GM23338 (cell line): Measurements from ENCODE around the gene ISG15. TPM values are rescaled to one million over a fixed set of nuclear protein-coding genes. Genes with fewer than 3 reads are reported as not detected.

ENCODE experiments used
- ATAC-seq: fragments of 200-7000 bp; cut with Tn5 transposase; 3 replicates; pipeline ENCODE4 v1.9.1; 2020
- DNase-seq: peaks from one replicate; pipeline ENCODE4 v3.0.0-alpha.2; 2015; ENCODE audit warnings: low spot score
- H2AFZ ChIP-seq: fragments of 200-600 bp; sonication (generic); 2 replicates; pipeline ENCODE4 v1.8.0; 2016; ENCODE audit warnings: antibody characterized with exemption, mild to moderate bottlenecking, moderate library complexity
- H3F3A ChIP-seq: fragments of 200-600 bp; sonication (generic); replicated peaks from 2 replicates; pipeline ENCODE4 v1.8.0; 2017; ENCODE audit warnings: antibody characterized with exemption, mixed run types, low read depth
- H3K27ac ChIP-seq: fragments of 200-600 bp; sonication (generic); 2 replicates; pipeline ENCODE4 v1.6.1; 2016; ENCODE audit warnings: low read depth
- H3K27me3 ChIP-seq: fragments of 200-600 bp; sonication (generic); 2 replicates; pipeline ENCODE4 v1.8.0; 2016; ENCODE audit warnings: mild to moderate bottlenecking, mixed run types, moderate library complexity; ENCODE audit not compliant: insufficient read depth
- H3K36me3 ChIP-seq: fragments of 200-600 bp; sonication (generic); 2 replicates; pipeline ENCODE4 v1.8.0; 2016; ENCODE audit warnings: mild to moderate bottlenecking; ENCODE audit not compliant: insufficient read depth
- H3K4me1 ChIP-seq: fragments of 200-600 bp; sonication (generic); 2 replicates; pipeline ENCODE4 v1.8.0; 2016; ENCODE audit warnings: mild to moderate bottlenecking, moderate library complexity; ENCODE audit not compliant: insufficient read depth
- H3K4me2 ChIP-seq: fragments of 200-600 bp; sonication (generic); 2 replicates; pipeline ENCODE4 v1.7.1; 2017; ENCODE audit warnings: mixed run types
- H3K4me3 ChIP-seq: fragments of 200-600 bp; sonication (generic); 2 replicates; pipeline ENCODE4 v1.6.1; 2016; ENCODE audit warnings: mixed run types
- H3K79me2 ChIP-seq: fragments of 200-600 bp; sonication (generic); replicated peaks from 2 replicates; pipeline ENCODE4 v1.8.0; 2017; ENCODE audit warnings: mild to moderate bottlenecking; ENCODE audit not compliant: insufficient read depth
- H3K9me2 ChIP-seq: fragments of 200-600 bp; sonication (generic); 2 replicates; pipeline ENCODE4 v1.8.0; 2017; ENCODE audit not compliant: insufficient read depth
- H4K20me1 ChIP-seq: fragments of 200-600 bp; sonication (generic); replicated peaks from 2 replicates; pipeline ENCODE4 v1.8.0; 2017; ENCODE audit warnings: mild to moderate bottlenecking; ENCODE audit not compliant: insufficient read depth
- H3K27ac Mint-ChIP-seq: 2 replicates; pipeline ENCODE4 v1.8.0; 2020; ENCODE audit warnings: inconsistent platforms, mild to moderate bottlenecking, moderate library complexity, mixed read lengths
- H3K27me3 Mint-ChIP-seq: 3 replicates; pipeline ENCODE4 v1.8.0; 2022; ENCODE audit warnings: low read depth, mild to moderate bottlenecking, moderate library complexity, mixed read lengths, inconsistent platforms; ENCODE audit not compliant: insufficient read depth, poor library complexity
- H3K36me3 Mint-ChIP-seq: 3 replicates; pipeline ENCODE4 v1.8.0; 2021; ENCODE audit warnings: low read depth, mild to moderate bottlenecking, inconsistent platforms, moderate library complexity, mixed read lengths
- H3K4me1 Mint-ChIP-seq: 3 replicates; pipeline ENCODE4 v1.8.0; 2020; ENCODE audit warnings: mild to moderate bottlenecking, inconsistent platforms, mixed read lengths
- H3K4me3 Mint-ChIP-seq: 3 replicates; pipeline ENCODE4 v1.8.0; 2021; ENCODE audit warnings: moderate library complexity, mild to moderate bottlenecking, inconsistent platforms, mixed read lengths
- H3K9me3 Mint-ChIP-seq: 3 replicates; pipeline ENCODE4 v1.8.0; 2020; ENCODE audit warnings: moderate library complexity, mild to moderate bottlenecking, inconsistent platforms, mixed read lengths
- CTCF ChIP-seq, 2 experiments: fragments of 200-600 bp in 1 of 2; sonication (generic) in 1 of 2; conservative IDR thresholded peaks; 2 replicates each; pipeline versions ENCODE4 v1.5.1 to v1.6.1; 2016 to 2017; ENCODE audit warnings: antibody characterized with exemption in 2 of 2, low read depth in 2 of 2, mild to moderate bottlenecking in 2 of 2, moderate library complexity in 1 of 2
- EZH2 ChIP-seq: fragments of 200-600 bp; sonication (generic); IDR thresholded peaks from one replicate; pipeline ENCODE4 v1.8.0; 2017; ENCODE audit warnings: antibody characterized with exemption, mild to moderate bottlenecking, low read depth; ENCODE audit not compliant: unreplicated experiment
- JUNB ChIP-seq: IDR thresholded peaks from one replicate; pipeline ENCODE4 v1.6.1; 2016; ENCODE audit warnings: antibody characterized with exemption; ENCODE audit not compliant: unreplicated experiment
- NANOG ChIP-seq: IDR thresholded peaks from 2 replicates; pipeline ENCODE4 v1.6.1; 2016; ENCODE audit warnings: antibody characterized with exemption, borderline replicate concordance
- REST ChIP-seq: IDR thresholded peaks from one replicate; pipeline ENCODE4 v1.6.1; 2018; ENCODE audit warnings: antibody characterized with exemption; ENCODE audit not compliant: unreplicated experiment
- STAT1 ChIP-seq: IDR thresholded peaks from one replicate; pipeline ENCODE4 v1.6.1; 2016; ENCODE audit warnings: antibody characterized with exemption; ENCODE audit not compliant: unreplicated experiment
- ZNF331 ChIP-seq: fragments of 250-450 bp; sonication (Bioruptor Pico); IDR thresholded peaks from 2 replicates; pipeline ENCODE4 v1.5.0; 2020; ENCODE audit warnings: low read depth, mild to moderate bottlenecking, moderate library complexity
- ZNF462 ChIP-seq: fragments of 250-450 bp; sonication (Bioruptor Pico); IDR thresholded peaks from 2 replicates; pipeline ENCODE4 v1.5.0; 2020; ENCODE audit warnings: mild to moderate bottlenecking, moderate library complexity
- polyA plus RNA-seq: library from polyadenylated mRNA; unstranded; fragments of >200 nt; fragmentation: Nextera tagmentation; extraction: Ambion mirVana; gene quantifications from 2 replicates; pipeline ENCODE4 v1.2.1, GENCODE V29; 2016
- total RNA-seq: library from RNA; depleted of rRNA; stranded (reverse); fragments of >200 nt; shearing (Covaris generic); gene quantifications from 2 replicates; pipeline ENCODE4 v1.2.3, GENCODE V29; 2014

The ISG15 gene
- total and polyA plus RNA-seq, 2 experiments from 2014 or later: 52.9 to 101 TPM

GRCh38 chr1:1061682-1062345 is 48.5 kb downstream of the ISG15 start:
- H3K27me3 ChIP-seq: peaks cover 52% of the 10 kb centered on the region
- H2AFZ ChIP-seq: no peak overlapping the region
- TF ChIP-seq EZH2 (no peak), REST (no peak), NANOG (no peak), ZNF331 (CRISPR knock-in tag) (no peak), ZNF462 (CRISPR knock-in tag) (no peak), JUNB (no peak), STAT1 (no peak), CTCF (conservative IDR thresholded peaks at IDR 0.05; ENCODE audit: low read depth in 2 of 2) (no peak)
- DNase-seq (no peak), ATAC-seq (no peak)
- H4K20me1 ChIP-seq: no peaks in the 10 kb centered on the region; the same call in 1 of the 2 replicates
- no peaks in the 10 kb centered on the region for H3K36me3 ChIP-seq
- no peak overlapping the region for H3K4me2 ChIP-seq
- no peaks in the 10 kb centered on the region for H3K9me2 ChIP-seq
- Mint-ChIP-seq H3K27ac (no peak overlapping the region), H3K27me3 (peaks cover 51% of the 10 kb centered on the region), H3K36me3 (no peaks in the 10 kb centered on the region), H3K4me3 (no peak overlapping the region), H3K9me3 (no peaks in the 10 kb centered on the region), H3K4me1 (peaks cover 3% of the 10 kb centered on the region; the same call in 2 of the 3 replicates)
- no peaks in the 10 kb centered on the region for H3K79me2 ChIP-seq
- 0 out of 2 replicates have a peak, but pooled peaks cover 5% of the 10 kb centered on the region for H3F3A ChIP-seq
- H3K27ac ChIP-seq: no peak overlapping the region
- H3K4me1 ChIP-seq: peaks cover 5% of the 10 kb centered on the region; the same call in 1 of the 2 replicates
- H3K4me3 ChIP-seq: no peak overlapping the region
